Stimulated activated CD8-positive, alpha-beta memory T cell treated with anti-CD3 and anti-CD28 coated beads, Interleukin-12 subunit alpha, Interleukin-12 subunit beta, amount 100 ng/mL, for 24 hours (primary cell): ENCODE results near the gene TTYH3.

Experiments
- DNase-seq: peaks from one replicate; pipeline ENCODE4 v3.0.0-alpha.2; 2020; ENCODE audit errors: extremely low read depth

Gene TTYH3

DNA sequence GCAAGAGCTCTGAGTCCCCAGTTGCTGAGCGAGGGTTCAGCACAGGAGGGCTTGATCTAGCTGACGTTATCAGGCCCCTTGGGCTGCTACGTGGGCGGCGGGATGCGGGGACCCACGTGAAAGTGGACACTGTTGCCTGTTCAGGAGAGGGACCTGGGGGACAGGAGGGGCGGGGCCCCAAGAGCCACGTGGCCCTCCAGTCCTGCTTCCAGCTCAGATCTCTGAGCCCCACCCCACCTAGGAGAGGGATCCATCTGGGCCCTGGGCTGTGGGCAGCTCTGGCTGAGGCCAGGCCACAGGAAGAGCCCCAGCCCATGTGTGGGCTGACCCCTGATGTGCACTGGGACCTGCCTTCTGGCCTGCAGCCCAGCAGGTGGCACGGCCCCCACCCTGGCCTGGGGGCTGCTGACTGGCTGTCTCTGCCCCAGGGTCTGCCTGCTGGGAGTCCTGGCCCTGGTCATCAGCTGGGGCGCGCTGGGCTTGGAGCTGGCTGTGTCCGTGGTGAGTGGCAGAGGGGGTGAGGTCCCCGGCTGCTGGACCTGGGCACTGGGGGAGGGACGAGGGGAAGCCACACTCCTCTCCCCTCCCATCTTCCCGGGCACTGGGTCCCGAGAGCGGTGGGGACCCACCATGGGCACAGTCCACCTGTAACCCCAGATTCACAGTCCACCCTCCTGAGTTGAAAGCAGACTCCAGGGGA, 17.5 kb downstream of the TTYH3 start:
- DNase-seq: no peak

- DNase-seq: no peak
Measured at GRCh38 chr7:2649991-2650390, 18.2 kb downstream of the TTYH3 start.

GRCh38 chr7:2650451-2650850, 18.7 kb downstream of the TTYH3 start:
- DNase-seq: no peak

- no peak for DNase-seq
Measured at GRCh38 chr7:2651336-2651735, 19.6 kb downstream of the TTYH3 start.

DNA sequence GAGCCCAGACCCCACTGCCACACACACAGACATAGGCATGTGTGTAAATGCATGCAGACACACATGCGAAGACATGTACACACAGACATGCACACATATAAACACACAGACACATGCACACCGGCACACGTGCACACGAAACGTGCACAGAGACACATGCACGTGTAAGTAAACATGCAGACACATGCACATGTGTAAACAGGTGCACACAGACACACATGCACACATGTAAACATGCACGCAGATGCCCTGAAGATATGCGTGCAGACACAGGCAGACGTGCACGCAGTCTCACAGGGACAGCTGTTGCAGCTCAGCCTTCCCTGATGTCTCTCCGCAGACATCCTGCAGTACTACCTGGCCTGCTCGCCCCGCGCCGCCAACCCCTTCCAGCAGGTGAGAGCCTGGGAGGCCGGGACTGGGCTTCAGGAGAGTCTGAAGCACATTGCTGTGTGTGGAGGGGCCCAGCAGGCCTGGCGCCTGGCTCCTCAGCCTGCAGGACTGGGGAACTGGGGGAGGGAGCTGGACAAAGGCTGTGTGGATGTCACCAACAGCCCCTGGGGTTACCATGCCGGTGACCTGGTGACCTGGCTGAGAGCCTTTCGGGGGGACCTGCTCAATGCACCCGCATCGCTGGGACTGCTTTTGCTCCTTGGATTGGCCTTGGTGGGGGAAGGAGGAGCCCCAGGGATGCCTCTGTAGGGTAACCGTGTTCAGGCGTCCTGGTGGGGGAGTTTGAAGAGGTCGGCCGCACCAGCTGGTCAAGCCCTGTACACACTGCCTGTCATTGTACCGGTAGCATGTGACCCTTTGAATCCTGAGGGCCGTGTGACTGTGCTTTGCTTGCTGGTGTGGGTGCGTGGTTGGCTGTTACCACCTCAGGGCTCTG, 20.3 kb downstream of the TTYH3 start:
- no peak for DNase-seq

- DNase-seq: no peak
Measured at GRCh38 chr7:2652736-2653060, 20.9 kb downstream of the TTYH3 start.

DNA sequence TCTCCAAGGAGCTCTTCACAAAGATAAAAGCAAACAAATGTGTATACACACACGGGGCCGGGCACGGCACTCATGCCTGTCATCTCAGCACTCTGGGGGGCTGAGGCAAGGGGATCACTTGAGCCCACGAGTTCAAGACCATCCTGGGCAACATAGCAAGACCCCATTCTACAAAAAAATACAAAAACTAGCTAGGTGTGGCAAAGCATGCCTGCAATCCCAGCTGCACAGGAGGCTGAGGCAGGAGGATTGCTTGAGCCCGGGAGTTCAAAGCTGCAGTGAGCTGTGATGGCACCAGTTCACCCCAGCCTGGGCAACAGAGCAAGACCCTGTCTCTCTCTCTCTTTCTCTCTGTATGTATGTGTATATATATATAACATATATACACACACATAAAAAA, 22.3 kb downstream of the TTYH3 start:
- DNase-seq: no peak

DNA sequence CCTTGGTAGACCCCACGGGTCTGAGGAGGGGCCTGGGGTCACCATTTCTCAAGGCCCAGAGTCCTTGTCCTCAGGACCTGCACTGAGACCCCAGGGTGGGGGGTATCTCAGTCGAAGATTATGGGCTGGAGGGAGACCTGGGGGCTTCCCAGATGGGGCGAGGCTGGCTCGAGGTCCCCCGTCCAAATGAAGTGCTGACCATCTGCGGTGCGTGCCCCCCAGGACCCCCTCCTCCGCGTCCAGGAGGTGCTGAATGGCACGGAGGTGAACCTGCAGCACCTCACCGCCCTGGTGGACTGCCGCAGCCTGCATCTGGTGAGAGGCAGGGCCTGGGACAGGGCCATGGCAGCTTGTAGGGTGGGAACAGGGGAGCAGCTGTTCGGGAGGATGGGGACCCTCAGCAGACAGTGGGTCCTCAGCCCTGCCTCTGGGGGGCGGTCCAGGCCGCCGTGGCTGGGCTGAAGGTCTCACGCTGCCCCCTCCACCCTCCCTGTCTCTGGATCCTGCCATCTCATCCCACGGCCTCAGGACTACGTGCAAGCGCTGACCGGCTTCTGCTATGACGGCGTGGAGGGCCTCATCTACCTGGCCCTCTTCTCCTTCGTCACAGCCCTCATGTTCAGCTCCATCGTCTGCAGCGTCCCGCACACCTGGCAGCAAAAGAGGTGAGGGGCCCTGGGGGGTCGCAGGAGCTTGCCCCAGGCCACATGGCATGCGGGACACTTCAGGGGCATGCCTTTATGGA, 24.3 kb downstream of the TTYH3 start:
- no peak for DNase-seq

DNA sequence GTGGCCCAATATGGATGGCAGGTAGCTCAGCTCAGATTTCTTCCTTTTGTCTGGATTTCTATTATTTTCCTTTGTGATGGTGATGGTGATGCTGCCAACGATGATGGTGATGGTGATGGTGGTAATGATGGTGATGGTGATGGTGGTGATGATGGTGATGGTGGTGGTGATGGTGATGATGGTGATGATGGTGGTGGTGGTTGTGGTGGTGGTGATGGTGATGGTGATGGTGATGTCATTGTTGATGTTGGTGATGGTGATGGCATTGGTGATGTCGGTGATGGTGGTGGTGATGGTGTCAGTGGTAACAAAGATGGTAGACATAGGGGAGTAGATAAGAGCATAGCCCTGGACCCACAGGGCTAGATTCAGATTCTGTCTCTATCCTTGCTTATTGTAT, 25.4 kb downstream of the TTYH3 start:
- no peak for DNase-seq

- DNase-seq: no peak
Measured at GRCh38 chr7:2657920-2658671, 26.3 kb downstream of the TTYH3 start.

DNA sequence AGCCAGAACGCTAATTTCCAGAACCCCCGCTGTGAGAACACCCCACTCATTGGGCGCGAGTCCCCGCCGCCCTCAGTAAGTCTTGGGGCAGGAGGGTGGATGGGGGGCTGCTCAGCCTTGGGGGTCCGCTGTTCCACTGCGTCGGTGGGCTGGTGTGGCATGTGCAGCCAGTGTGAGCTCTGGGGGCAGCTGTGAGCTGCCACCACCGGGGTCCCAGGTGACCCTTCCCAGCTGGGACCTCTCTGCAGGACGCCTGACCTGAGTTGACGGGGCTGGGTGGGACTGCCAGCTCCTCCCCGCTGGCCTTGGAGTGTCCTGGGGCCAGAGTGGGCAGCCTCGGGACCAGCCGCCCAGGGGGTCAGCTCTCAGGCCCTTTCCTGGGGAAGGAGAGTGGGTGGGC, 27.2 kb downstream of the TTYH3 start:
- no peak for DNase-seq

GRCh38 chr7:2659556-2660358, 28.0 kb downstream of the TTYH3 start:
- no peak for DNase-seq

DNA sequence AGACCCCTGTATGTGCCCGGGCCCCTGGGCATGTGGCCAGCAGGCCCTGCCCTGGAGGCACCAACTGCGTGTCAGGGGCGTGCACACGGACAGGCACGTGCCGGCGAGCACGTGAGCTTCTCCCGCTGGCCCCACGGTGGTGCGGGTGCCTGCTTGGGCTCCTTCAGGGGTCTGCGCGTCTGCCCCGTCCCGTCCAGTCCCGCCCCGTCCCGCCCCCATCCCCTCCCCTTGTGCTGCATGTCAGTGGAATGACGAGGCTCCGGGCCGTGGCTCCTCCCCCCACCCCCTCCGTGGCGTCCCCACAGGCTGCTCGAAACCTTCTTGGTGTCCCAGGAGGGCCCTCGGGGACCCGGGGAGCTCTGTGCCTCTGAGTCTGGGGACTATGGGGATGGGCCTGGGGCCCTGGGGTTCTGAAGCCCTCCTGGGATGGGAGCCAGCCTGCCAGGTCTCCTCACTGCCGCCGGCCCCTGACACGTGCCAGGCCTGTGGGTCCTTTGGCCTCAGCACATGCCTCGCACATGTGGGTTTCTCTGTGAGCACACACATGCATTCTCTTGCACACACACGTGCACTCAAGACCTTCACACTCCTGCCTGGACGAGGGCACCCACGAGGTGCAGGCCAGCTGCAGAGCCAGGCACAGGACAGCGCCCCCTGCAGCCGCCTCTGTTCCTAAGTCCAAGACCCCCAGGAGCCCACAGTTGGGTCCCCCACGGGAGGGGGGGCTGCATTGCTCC, 28.7 kb downstream of the TTYH3 start:
- DNase-seq: no peak

DNA sequence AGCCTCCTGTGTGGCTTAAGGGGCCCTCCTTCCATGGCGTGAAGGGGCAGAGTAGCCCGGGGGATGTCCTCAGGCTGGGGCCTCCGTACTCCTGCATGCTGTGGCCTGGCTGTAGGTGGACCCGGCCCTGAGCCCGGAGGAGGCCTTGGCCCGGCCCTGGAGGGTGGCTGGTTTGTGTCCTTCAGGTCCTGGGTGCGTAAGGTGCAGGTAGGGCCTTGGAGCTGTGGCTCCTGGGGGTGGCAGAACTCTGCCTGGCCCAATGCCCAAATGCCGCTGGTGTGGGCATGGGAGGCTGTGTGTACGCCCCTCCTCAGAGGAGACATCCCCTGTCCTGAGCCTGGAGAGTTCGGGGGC, 29.3 kb downstream of the TTYH3 start:
- DNase-seq: no peak

DNA sequence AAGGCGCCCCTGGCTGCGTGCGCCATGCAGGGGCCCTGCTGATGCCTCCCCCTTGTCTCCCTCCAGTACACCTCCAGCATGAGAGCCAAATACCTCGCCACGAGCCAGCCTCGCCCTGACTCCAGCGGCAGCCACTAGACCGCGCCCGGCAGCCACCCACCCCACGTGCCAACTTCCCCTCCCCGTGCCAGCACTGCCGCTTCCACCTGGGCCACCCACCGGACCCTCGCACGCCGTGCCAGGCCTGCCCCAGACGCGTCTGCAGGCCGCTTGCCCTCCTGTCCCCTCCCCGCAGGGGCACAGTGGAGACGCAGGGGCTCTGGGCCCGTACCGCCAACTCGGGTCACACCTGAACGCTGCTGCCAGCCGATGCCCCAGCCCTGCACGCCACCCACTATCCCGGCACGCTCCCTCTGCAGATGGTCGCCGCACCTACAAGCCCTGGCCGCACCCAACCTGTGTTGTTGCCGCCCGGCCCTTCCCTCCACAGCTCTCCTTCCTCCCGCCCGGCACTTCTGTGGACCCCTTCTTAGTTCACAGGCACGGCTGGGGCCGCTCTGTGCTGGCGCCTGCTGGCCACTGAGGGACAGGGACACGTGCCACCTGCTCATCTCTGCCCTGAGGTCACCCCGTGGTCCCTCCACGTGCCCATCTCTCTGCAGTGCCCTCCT, 30.0 kb downstream of the TTYH3 start:
- DNase-seq: no peak

DNA sequence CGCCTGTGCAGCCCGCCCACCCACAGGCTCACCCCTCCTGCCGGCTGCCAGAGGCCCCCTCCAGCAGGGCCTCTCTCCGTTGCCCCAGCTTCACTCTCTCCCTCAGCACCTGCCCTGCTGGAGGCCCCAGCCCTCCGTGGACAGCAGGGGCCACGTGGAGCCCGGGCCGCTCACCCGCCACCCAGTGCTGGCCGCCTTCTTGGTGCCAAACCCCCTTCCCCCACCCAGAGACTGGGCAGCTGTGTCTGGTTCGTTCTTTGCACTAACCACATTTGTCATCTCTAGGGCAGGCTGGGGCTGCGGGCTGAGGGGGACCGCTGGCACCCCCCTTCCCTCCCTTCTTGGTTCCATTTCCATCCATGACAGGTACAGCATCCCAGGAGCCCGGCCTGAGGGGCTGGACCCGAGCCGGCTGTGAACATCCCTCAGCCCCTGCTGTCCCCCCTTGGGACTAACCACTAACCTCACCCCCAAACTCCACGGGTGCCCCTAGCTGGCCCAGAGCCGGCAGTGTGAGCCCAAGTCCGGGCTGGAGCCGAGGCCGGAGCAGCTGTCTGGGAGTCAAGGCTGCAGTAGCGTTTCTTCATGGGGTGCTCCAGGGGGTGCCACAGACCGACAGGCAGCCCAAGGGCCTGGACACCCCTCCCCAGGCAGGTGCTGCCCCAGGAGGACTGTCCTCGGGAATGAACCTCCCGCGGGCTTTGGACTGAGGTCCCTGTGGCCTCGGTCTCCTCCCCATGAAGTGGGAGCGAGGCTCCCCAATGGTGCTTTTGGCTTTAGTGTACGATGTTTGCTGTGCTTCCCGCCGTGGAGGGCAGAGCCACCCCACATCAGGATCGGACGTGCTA, 30.7 kb downstream of the TTYH3 start:
- no peak for DNase-seq

DNA sequence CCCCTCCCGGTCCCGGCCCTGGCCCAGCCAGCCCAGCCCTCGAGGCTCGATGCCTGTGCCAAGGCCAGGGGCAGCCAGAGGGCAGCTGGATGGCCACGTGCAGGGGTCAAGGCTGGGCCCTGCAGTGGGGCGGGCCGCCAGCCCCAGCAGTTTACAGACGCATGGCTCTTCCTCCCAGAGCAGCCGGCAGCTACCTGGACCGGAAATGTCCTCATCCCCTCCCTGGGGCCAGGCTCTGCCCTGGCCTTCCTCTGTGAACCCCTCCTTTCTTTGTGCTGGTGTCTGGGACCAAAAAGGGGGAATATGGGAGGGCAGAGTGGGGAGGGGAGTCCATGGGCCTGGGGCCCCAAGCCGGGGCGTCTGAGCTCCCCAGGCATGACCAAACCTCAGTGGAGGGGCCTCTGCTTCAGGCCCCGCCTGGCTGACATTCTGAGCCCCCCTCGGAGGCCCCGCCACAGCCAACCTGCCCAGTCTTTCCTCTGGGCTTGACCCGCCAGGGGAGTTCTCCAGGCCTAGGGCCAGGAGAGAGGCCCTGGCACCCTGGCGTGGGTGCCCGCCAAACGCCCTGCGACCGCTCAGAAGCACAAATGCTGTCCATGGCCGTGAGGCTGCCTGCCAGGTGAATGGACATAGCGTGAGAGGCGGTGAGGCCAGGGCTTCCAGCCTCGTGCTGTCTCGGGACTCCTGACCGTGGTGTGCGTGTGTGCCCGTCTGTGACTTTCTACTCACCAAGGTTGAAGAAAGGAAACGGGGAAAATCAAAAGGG, 31.5 kb downstream of the TTYH3 start:
- no peak for DNase-seq

DNA sequence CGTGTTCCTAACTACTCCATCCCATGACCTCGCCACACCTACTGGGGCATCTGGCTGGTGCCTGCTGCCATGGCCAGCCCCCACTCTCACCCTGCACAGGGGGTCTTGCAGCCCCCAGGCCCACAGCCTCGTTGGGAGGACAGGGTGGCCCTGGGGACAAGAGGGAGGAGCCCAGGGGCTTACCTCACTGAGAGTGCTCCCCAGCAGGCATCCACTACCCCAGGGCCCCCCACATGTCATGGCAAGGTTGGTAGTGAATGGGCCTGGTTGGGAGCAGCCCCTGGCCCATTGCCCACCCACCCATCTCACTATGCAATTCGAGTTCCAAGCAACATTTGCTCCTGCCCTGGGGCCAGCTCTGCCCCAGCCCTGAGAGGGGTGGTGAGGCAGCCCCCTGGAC, 32.2 kb downstream of the TTYH3 start:
- no peak for DNase-seq
